Thoracic aorta (tissue), 2 donors: ENCODE results near the gene APBB3. TPM values are rescaled to one million over a fixed set of nuclear protein-coding genes. Genes with fewer than 3 reads are reported as not detected.
A peak's percentile ranks its signal among the peaks of the same experiment; 100 is the strongest.
"Not testable (repeated sequence)": the region's sequence is repeated elsewhere in the genome, so short reads cannot be mapped to it uniquely, and the experiment has no call there.

Experiments used
- ATAC-seq: fragments of 150-250 bp; one replicate; pipeline ENCODE4 v1.8.0; 2017; ENCODE audit warnings: low read depth; ENCODE audit not compliant: insufficient number of reproducible peaks, low FRiP score
- DNase-seq: peaks from one replicate; pipeline ENCODE4 v3.0.0-alpha.2; 2020; ENCODE audit warnings: low spot score
- H3K27ac ChIP-seq, 2 donors: fragments of 200-600 bp; sonication (generic); 1 replicate in 1 of 2; 2 replicates in 1 of 2; pipeline ENCODE4 v1.5.1; 2016; ENCODE audit warnings: mild to moderate bottlenecking in 2 of 2, moderate library complexity in 2 of 2
- H3K27me3 ChIP-seq: fragments of 200-600 bp; sonication (generic); replicated peaks from 2 replicates; pipeline ENCODE4 v1.6.0; 2016; ENCODE audit warnings: mild to moderate bottlenecking; ENCODE audit not compliant: insufficient read depth
- H3K36me3 ChIP-seq: fragments of 200-600 bp; sonication (generic); one replicate; pipeline ENCODE4 v1.5.1; 2016
- H3K4me1 ChIP-seq, 2 donors: fragments of 200-600 bp; sonication (generic); 1 replicate in 1 of 2; 2 replicates in 1 of 2; pipeline versions ENCODE4 v1.5.1 to v1.6.0; 2016; ENCODE audit warnings: low read depth in 2 of 2, mild to moderate bottlenecking in 1 of 2; ENCODE audit not compliant: control insufficient read depth in 1 of 2
- H3K4me3 ChIP-seq: fragments of 200-600 bp; sonication (generic); 2 replicates; pipeline ENCODE4 v1.5.1; 2016; ENCODE audit warnings: mild to moderate bottlenecking
- H3K9me3 ChIP-seq: fragments of 200-600 bp; sonication (generic); 2 replicates; pipeline ENCODE4 v1.5.1; 2016
- CTCF ChIP-seq: fragments of 200-600 bp; sonication (generic); IDR thresholded peaks from one replicate; pipeline ENCODE4 v1.5.1; 2019; ENCODE audit warnings: antibody characterized with exemption
- total RNA-seq, 2 donors: library from RNA; depleted of rRNA; stranded (reverse); fragments of >200 nt; gene quantifications; one replicate each; pipeline versions ENCODE4 v1.1.0 to v1.2.3, GENCODE V29; 2016

Gene APBB3
- total RNA-seq, 2 donors from 2014 or later = 31.3 to 34.9 TPM

GRCh38 chr5:140596321-140596741 is 31.9 kb upstream of the APBB3 start:
- H3K27me3 ChIP-seq = no peaks in the 10 kb centered on the region
- no peak overlapping the region for H3K4me3 ChIP-seq
- DNase-seq (no peak), ATAC-seq (peak; percentile 54)
- no peaks in the 10 kb centered on the region for H3K9me3 ChIP-seq
- H3K27ac ChIP-seq = peak overlapping the region in 1 of 2 donors; percentile 4
- H3K4me1 ChIP-seq = peaks cover 0 to 12% of the 10 kb centered on the region in 2 donors
- no peaks in the 10 kb centered on the region for H3K36me3 ChIP-seq
- TF ChIP-seq CTCF = no peak

GRCh38 chr5:140595538-140596300 is 31.3 kb upstream of the APBB3 start:
- peak overlapping the region in 1 of 2 donors; percentile 4 for H3K27ac ChIP-seq
- DNase-seq = no peak
- H3K9me3 ChIP-seq = no peaks in the 10 kb centered on the region
- no peaks in the 10 kb centered on the region for H3K27me3 ChIP-seq
- H3K36me3 ChIP-seq = no peaks in the 10 kb centered on the region
- peak overlapping the region; percentile 15 for H3K4me3 ChIP-seq
- ATAC-seq = no peak
- TF ChIP-seq CTCF = no peak
- H3K4me1 ChIP-seq = peaks cover 0 to 12% of the 10 kb centered on the region in 2 donors

GRCh38 chr5:140594169-140594568 is 29.8 kb upstream of the APBB3 start:
- ATAC-seq (no peak), DNase-seq (no peak)
- no peaks in the 10 kb centered on the region for H3K9me3 ChIP-seq
- peaks cover 6 to 18% of the 10 kb centered on the region in 2 donors for H3K4me1 ChIP-seq
- no peak overlapping the region for H3K27ac ChIP-seq
- H3K27me3 ChIP-seq = no peaks in the 10 kb centered on the region
- H3K36me3 ChIP-seq = no peaks in the 10 kb centered on the region
- H3K4me3 ChIP-seq = no peak overlapping the region
- no peak for TF ChIP-seq CTCF

GRCh38 chr5:140593070-140593469 is 28.7 kb upstream of the APBB3 start:
- DNase-seq, H3K9me3 ChIP-seq, ATAC-seq, H3K4me3 ChIP-seq, H3K27ac ChIP-seq, H3K27me3 ChIP-seq, H3K36me3 ChIP-seq: not testable (repeated sequence)
- H3K4me1 ChIP-seq = peaks cover 8 to 24% of the 10 kb centered on the region in 2 donors

- ATAC-seq = no peak
- Histone ChIP-seq H3K27ac (no peak overlapping the region), H3K4me1 (peaks cover 8 to 24% of the 10 kb centered on the region in 2 donors), H3K9me3 (no peaks in the 10 kb centered on the region), H3K4me3 (peak overlapping the region; percentile 37), H3K27me3 (no peaks in the 10 kb centered on the region), H3K36me3 (no peaks in the 10 kb centered on the region)
- no peak for DNase-seq
- TF ChIP-seq CTCF = no peak
Measured at GRCh38 chr5:140591747-140592372, 27.5 kb upstream of the APBB3 start.
